GM18517 (cell line): Measurements from ENCODE around the gene RFX4.

Experiments
- ATAC-seq: cut with Tn5 transposase; IDR thresholded peaks from one replicate; pipeline ENCODE4 v1.9.1; 2021; ENCODE audit warnings: mild to moderate bottlenecking, moderate library complexity; ENCODE audit not compliant: unreplicated experiment

The RFX4 gene

DNA sequence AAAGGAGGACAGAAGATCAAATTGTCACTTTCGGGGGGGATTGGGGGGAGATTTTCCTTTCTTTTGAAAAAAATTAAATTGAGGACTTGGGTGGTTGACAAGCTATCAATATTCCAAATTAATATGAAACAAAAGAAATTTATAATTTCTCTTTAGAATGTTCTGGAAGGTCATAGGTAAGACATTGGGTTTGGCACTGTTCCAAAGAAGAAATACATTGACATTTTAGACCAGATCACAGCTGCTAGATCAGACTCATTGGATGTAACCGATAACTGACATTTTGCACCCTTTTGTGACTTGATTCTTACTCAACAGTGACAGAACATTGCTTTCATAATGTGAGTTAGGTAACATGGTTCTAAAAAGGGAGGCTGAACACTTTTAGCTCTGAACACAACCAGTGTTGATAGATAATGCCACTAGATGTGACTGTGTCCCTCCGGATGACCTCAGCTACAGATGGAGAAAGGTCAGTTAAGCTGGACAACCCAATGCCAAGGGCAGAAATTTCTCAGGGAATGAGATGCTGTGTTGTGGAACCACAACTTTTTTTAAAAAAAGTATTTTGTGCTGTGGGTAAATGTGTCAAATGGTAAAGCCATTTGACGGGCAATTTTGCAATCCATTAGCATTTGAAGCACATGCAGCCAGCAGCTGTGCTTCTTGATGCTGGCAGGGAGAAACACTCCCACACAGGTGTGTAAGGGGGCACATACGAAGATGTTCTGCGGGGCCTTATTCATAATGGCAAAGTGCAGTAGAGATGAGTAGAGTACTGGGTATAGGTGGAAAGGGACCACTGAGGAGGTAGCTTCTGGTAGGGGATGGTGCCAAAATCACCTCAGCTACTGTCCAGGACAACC lies 62.9 kb downstream of the RFX4 start:
- no peak for ATAC-seq

- no peak for ATAC-seq
These were observed 63.7 kb downstream of the RFX4 start for GRCh38 chr12:106646472-106646871.

- no peak for ATAC-seq
These were observed 65.2 kb downstream of the RFX4 start for GRCh38 chr12:106647793-106648514.

GRCh38 chr12:106648736-106649135 lies 65.9 kb downstream of the RFX4 start:
- ATAC-seq, result no peak

GRCh38 chr12:106651552-106651951 lies 68.7 kb downstream of the RFX4 start:
- ATAC-seq, result no peak

DNA sequence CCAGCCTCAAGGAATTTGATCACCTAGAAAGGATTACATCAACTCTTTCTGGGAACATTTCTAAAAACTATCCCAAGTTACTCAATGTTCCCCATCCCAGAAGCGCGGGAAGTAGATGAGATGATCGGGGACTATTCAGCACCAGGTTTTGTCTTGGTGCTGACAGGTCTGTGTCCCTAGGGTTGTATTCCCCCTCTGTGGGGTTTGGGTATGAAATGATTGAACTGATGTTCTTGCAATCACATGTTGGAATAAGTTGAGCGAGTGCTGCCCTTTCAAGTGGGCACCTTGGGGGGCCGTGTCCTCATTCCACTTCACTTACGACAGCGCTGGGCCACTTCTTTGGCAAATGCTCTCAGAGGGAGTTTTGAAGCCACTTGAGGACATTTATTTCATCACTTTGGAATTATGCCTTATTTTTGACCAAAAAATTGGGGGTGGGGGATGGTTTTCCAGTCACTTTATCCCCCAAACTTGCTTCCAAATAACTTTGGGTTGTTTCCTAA lies 69.8 kb downstream of the RFX4 start:
- no peak for ATAC-seq

DNA sequence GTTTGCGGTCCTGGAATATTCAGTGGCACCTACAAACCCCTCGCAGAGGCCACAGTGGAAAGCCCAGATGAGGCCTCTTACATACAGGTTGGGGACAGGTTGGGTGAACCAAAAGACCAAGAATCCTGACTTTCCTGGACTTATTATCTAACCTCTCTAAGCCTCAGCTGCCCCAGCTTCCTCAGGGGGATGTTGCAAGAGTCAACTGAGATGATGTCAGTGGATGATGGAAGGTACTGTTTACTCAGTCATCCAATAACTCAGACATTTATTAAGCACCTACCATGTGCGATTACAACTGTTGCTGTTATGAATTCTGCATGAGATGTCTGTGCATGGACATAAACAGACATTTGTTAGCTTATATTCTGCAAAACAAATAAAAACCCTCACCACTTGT lies 72.8 kb downstream of the RFX4 start:
- ATAC-seq, result no peak

- no peak for ATAC-seq
These were observed 74.7 kb downstream of the RFX4 start for GRCh38 chr12:106657488-106657887.

DNA sequence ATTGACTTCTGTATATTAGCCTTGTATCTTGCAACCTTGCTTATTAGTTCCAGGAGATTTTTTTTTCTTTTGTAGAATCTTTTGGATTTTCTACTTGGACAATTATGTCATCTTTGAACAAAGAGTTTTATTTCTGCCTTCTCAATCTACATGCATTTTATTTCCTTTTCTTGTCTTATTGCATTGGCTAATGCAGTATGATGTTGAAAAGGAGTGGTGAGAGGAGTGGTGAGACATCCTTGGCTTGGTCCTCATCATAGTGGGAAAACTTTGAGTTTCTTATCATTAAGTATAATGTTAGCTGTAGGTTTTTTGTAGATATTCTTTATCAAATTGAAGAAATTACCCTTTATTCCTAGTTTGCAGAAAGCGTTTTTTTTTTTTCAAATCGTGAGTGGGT lies 80.6 kb downstream of the RFX4 start:
- ATAC-seq, result no peak

DNA sequence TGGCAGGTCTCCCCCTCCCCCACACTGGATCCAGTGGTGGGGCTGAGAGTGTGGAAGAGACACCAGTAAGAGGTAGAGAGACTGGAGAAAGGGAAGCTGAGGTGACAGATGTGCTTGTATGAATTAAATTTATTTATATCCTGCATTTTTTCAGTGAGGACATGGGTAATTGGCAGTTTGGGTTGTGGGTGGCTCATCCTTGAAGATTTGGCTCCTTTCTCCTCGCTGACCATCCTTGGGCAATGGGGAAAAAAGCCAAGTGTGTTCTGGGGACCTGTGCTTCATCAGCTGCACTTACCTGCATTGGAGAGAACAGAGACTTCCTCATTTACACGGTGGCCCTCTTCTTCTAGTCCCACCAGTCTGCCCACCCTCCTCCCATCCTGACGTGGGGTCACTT lies 86.4 kb downstream of the RFX4 start:
- ATAC-seq, result no peak

DNA sequence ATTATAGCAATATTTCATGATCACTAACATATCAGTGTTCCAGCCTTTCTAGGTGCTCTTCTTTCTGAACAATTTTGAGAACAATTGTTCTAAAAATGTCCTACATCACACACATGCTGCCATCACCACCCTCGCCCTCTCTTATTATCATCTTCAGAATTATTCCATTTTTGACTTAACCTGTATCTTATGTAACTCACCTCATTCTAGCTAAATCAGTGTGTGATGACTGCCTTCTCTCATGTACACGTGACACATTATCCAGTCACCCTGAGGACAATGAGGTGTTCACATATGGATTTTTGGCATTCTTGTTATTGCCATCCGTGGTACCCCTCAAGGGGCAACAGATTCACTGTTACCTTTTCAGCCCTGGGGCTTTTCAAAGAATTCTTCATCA lies 87.3 kb downstream of the RFX4 start:
- no peak for ATAC-seq

- ATAC-seq, result no peak
These were observed 89.0 kb downstream of the RFX4 start for GRCh38 chr12:106671840-106672239.

GRCh38 chr12:106672314-106673025 lies 89.7 kb downstream of the RFX4 start:
- no peak for ATAC-seq

GRCh38 chr12:106673141-106673540 lies 90.3 kb downstream of the RFX4 start:
- no peak for ATAC-seq

GRCh38 chr12:106675651-106676435 lies 93.0 kb downstream of the RFX4 start:
- ATAC-seq, result no peak

GRCh38 chr12:106679574-106679973 lies 96.8 kb downstream of the RFX4 start:
- ATAC-seq, result no peak

GRCh38 chr12:106680280-106680679 lies 97.5 kb downstream of the RFX4 start:
- no peak for ATAC-seq

- ATAC-seq, result no peak
These were observed 98.4 kb downstream of the RFX4 start for GRCh38 chr12:106681210-106681609.

DNA sequence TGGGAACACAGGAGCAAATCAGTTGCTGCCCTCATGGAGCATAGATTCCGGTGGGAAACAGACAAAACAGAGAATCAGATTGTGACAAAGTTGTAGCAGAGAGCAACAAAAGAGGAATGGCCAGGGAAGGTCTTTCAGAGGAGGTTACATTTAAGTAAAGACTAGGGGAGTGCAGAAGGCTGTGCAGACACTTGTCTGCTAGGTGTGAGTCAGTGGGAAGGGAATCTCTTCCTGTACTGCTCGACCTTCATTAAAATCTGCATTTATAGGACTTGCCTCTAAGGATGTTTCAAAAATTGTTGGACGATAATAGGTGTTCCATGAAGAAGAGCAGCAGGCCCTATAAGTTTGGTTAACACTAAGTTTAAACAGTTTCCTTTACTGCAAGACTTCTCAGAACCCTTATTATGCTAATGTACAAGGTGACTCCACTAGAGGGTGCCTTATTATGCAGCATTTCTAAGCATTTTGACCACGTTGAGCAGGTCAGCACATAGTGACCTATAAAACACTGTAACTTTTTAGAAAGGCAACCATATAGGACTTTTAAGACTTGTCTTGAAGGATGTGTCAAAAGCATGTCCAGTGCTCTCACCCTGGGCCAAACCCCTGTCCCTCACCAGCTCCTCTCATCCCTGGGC lies 99.9 kb downstream of the RFX4 start:
- no peak for ATAC-seq

GRCh38 chr12:106684497-106684896 lies 101.7 kb downstream of the RFX4 start:
- ATAC-seq, result no peak
